ENCODE data around the gene RAB17. TPM values are rescaled to one million over a fixed set of nuclear protein-coding genes. Genes with fewer than 3 reads are reported as not detected.

Gene RAB17, protein sequence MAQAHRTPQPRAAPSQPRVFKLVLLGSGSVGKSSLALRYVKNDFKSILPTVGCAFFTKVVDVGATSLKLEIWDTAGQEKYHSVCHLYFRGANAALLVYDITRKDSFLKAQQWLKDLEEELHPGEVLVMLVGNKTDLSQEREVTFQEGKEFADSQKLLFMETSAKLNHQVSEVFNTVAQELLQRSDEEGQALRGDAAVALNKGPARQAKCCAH
- 0.11 TPM for polyA plus RNA-seq (2013, experiment 1 of 2)
- polyA plus RNA-seq (2013, experiment 2 of 2): 0.11 TPM

DNA sequence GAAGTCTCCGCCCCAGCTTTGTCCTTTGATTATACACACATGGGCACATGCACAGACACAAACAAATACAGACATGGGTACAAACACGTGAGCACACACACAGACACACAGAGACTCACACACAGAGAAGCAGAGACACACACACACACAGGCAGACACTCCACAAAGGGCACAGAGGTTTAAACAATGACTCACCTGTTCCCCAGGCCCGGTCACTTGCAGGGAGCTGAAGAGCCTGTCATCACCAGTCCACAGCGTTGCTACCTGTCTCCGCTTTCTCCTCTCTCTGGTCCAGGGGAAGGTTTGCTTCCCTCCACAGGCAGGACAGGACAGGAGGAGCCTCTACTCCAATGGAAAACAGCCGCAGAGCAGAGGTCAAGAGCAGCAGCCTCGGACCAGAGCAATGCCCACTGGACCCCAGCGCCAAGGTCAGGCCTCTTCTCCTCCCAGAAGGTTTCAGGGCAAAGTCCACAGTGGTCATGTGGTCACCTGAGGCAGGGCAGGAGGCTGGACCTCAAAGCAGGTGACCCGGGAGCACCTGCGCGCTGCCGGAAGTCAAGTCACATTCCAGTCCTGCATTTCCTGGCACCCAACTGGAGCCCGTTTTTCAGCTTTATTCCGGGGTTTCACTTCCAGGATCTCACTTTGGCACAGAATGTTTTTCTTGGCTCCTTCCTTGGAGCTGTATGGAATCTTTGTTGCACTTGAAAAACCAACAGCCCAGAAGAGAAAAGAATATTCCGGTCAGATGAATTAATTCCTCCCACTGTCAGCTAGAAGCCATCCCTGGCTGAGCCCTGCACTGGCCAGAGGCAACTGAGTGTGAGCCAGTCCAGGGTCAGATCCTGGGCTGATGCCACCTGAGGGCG lies at the start of gene RAB17:
Gene RAB17, minus strand, starts transcription at position 463 of the 869 bp plus-strand sequence. CDS start 4,580 bp downstream, outside the sequence.
- Histone ChIP-seq H3K36me3 (ENCODE audit: control insufficient read depth in 1 of 2, insufficient read depth in 2 of 2, low read depth in 1 of 2, low read length in 2 of 2) (no peaks in the 10 kb centered on the region), H3K27me3 (ENCODE audit: control insufficient read depth in 1 of 2, insufficient read depth in 1 of 2, low read length in 2 of 2) (no peaks in the 10 kb centered on the region), H2BK15ac (ENCODE audit: low read depth, poor library complexity, severe bottlenecking) (no peak within 1 kb of the TSS), H2BK12ac (ENCODE audit: low read length in 2 of 2) (no peak within 1 kb of the TSS), H3K27ac (ENCODE audit: low read length, poor library complexity, severe bottlenecking) (no peak within 1 kb of the TSS), H3K9me3 (ENCODE audit: control insufficient read depth, low read length) (no peaks in the 10 kb centered on the region), H2BK5ac (ENCODE audit: low read depth, low read length, poor library complexity, severe bottlenecking) (no peak within 1 kb of the TSS), H3K4me1 (ENCODE audit: control insufficient read depth, insufficient read depth, low read depth, low read length) (peaks cover 34% of the 10 kb centered on the region), H3K14ac (ENCODE audit: low read length in 2 of 2) (peak within 1 kb of the TSS in 1 of 2 experiments; percentile 18), H4K91ac (ENCODE audit: low read length) (no peak within 1 kb of the TSS), H3K23ac (ENCODE audit: low read length in 2 of 2) (peak within 1 kb of the TSS in 1 of 2 experiments; percentile 17), H3K9ac (ENCODE audit: low read length) (no peak within 1 kb of the TSS), H4K8ac (ENCODE audit: low read length) (no peak within 1 kb of the TSS), H2AFZ (ENCODE audit: low read depth, low read length) (peak within 1 kb of the TSS; percentile 19), H3K4ac (ENCODE audit: low read depth in 1 of 2, low read length in 2 of 2) (no peak within 1 kb of the TSS), H3K4me2 (ENCODE audit: low read length, poor library complexity, severe bottlenecking) (no peak within 1 kb of the TSS), H3K18ac (ENCODE audit: low read depth in 1 of 2, low read length in 2 of 2) (no peak within 1 kb of the TSS), H3K79me1 (replicated peaks; ENCODE audit: low read length, poor library complexity, severe bottlenecking) (no peaks in the 10 kb centered on the region), H3K4me3 (ENCODE audit: insufficient read depth in 1 of 2, low read depth in 1 of 2, low read length in 2 of 2) (no peak within 1 kb of the TSS), H2BK120ac (ENCODE audit: low read depth, low read length) (no peak within 1 kb of the TSS), H2AK5ac (ENCODE audit: low read length, severe bottlenecking) (no peak within 1 kb of the TSS)
- DNase-seq: peak; percentile 44
- WGBS: 72% methylated on average over 16 of the region's 16 CpGs

DNA sequence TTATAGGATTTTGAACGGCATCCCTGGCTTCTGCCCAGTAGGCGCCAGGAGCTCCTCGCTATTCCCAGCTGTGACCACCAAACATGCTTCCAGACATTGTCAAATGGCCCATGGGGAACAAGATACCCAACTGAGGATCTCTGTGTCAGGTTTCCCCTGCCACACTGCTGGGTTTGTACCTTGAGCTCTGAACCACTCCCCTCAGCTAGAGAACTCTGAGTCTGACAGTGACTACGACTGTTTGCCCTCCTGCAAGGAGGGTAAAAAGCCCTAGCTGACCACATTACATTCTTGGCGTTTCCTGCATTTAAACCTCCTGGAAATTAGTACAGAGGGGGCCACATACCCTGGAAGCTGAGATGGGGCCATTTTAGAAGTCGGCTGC lies 49.3 kb upstream of the RAB17 start:
- no peak overlapping the region for H2BK12ac ChIP-seq (ENCODE audit: low read length in 2 of 2)
- no peaks in the 10 kb centered on the region for H3K27me3 ChIP-seq (ENCODE audit: control insufficient read depth in 1 of 2, insufficient read depth in 1 of 2, low read length in 2 of 2)
- peaks cover 11% of the 10 kb centered on the region for H3K4me1 ChIP-seq (ENCODE audit: control insufficient read depth, insufficient read depth, low read depth, low read length)
- no peak for DNase-seq
- H2BK15ac ChIP-seq (ENCODE audit: low read depth, poor library complexity, severe bottlenecking): no peak overlapping the region
- peaks cover 58% of the 10 kb centered on the region for H3K79me1 ChIP-seq (replicated peaks; ENCODE audit: low read length, poor library complexity, severe bottlenecking)
- no peak overlapping the region for H2AFZ ChIP-seq (ENCODE audit: low read depth, low read length)
- no peak overlapping the region for H3K23ac ChIP-seq (ENCODE audit: low read length in 2 of 2)
- peaks cover 15 to 22% of the 10 kb centered on the region in 2 experiments for H3K36me3 ChIP-seq (ENCODE audit: control insufficient read depth in 1 of 2, insufficient read depth in 2 of 2, low read depth in 1 of 2, low read length in 2 of 2)
- no peak overlapping the region for H3K4me2 ChIP-seq (ENCODE audit: low read length, poor library complexity, severe bottlenecking)
- H4K91ac ChIP-seq (ENCODE audit: low read length): no peak overlapping the region
- H3K9ac ChIP-seq (ENCODE audit: low read length): no peak overlapping the region
- H3K18ac ChIP-seq (ENCODE audit: low read depth in 1 of 2, low read length in 2 of 2): no peak overlapping the region
- no peak overlapping the region for H3K4me3 ChIP-seq (ENCODE audit: insufficient read depth in 1 of 2, low read depth in 1 of 2, low read length in 2 of 2)
- H4K8ac ChIP-seq (ENCODE audit: low read length): no peak overlapping the region
- WGBS: 89% methylated on average over 6 of the region's 6 CpGs
- no peak overlapping the region for H2AK5ac ChIP-seq (ENCODE audit: low read length, severe bottlenecking)
- no peak overlapping the region for H3K14ac ChIP-seq (ENCODE audit: low read length in 2 of 2)
- peaks cover 7% of the 10 kb centered on the region for H3K9me3 ChIP-seq (ENCODE audit: control insufficient read depth, low read length)
- no peak overlapping the region for H3K27ac ChIP-seq (ENCODE audit: low read length, poor library complexity, severe bottlenecking)
- no peak overlapping the region for H3K4ac ChIP-seq (ENCODE audit: low read depth in 1 of 2, low read length in 2 of 2)
- H2BK120ac ChIP-seq (ENCODE audit: low read depth, low read length): no peak overlapping the region
- H2BK5ac ChIP-seq (ENCODE audit: low read depth, low read length, poor library complexity, severe bottlenecking): no peak overlapping the region

DNA sequence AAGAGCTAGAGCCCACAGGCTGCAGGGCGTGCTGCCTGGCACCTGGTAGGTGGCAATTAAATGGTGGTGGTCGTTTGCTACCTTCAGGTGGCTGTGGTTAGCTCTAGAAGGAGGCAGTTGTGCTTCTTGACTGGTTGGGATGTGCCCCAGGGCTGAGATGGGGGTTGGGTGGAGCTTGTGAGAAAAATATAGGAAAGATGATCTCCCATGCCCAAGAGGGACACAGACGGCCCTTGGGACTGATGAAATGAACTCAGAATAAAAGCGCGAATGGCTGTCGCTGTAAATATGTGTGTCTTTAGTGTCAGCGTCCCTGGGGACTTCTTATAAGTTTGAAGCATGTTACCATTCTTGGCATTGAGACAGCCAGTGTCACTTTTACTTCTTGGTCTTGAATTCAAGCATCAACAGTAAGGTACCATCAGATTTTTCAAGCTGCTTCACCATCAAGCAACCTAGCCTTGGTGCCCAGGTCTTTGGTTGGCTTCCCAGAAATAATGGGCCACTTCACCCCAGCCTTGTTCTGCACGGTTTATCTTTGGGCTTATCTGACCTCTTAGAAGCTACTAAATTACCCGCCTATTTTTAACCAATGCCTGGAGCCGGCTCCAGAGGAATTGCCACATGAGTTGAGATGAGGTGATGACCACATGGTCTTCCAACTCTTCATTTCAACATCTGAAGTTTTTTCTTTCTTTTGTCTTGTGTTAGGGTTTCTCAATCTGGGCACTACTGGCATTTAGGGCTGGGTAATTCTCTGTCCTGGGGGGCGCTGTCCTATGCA lies 48.7 kb upstream of the RAB17 start:
- no peak overlapping the region for H4K91ac ChIP-seq (ENCODE audit: low read length)
- no peak overlapping the region for H3K4me3 ChIP-seq (ENCODE audit: insufficient read depth in 1 of 2, low read depth in 1 of 2, low read length in 2 of 2)
- H3K9ac ChIP-seq (ENCODE audit: low read length): no peak overlapping the region
- H2BK12ac ChIP-seq (ENCODE audit: low read length in 2 of 2): no peak overlapping the region
- no peak overlapping the region for H3K18ac ChIP-seq (ENCODE audit: low read depth in 1 of 2, low read length in 2 of 2)
- no peak overlapping the region for H3K27ac ChIP-seq (ENCODE audit: low read length, poor library complexity, severe bottlenecking)
- H3K79me1 ChIP-seq (replicated peaks; ENCODE audit: low read length, poor library complexity, severe bottlenecking): peaks cover 56% of the 10 kb centered on the region
- H3K27me3 ChIP-seq (ENCODE audit: control insufficient read depth in 1 of 2, insufficient read depth in 1 of 2, low read length in 2 of 2): no peaks in the 10 kb centered on the region
- H4K8ac ChIP-seq (ENCODE audit: low read length): no peak overlapping the region
- no peak overlapping the region for H3K23ac ChIP-seq (ENCODE audit: low read length in 2 of 2)
- H3K4me1 ChIP-seq (ENCODE audit: control insufficient read depth, insufficient read depth, low read depth, low read length): peaks cover 11% of the 10 kb centered on the region
- no peak overlapping the region for H2AFZ ChIP-seq (ENCODE audit: low read depth, low read length)
- no peak overlapping the region for H2BK5ac ChIP-seq (ENCODE audit: low read depth, low read length, poor library complexity, severe bottlenecking)
- H2BK15ac ChIP-seq (ENCODE audit: low read depth, poor library complexity, severe bottlenecking): no peak overlapping the region
- 90% methylated on average over 10 of the region's 11 CpGs for WGBS
- peaks cover 13% of the 10 kb centered on the region for H3K9me3 ChIP-seq (ENCODE audit: control insufficient read depth, low read length)
- H2AK5ac ChIP-seq (ENCODE audit: low read length, severe bottlenecking): no peak overlapping the region
- no peak overlapping the region for H3K4me2 ChIP-seq (ENCODE audit: low read length, poor library complexity, severe bottlenecking)
- no peak for DNase-seq
- no peak overlapping the region for H3K14ac ChIP-seq (ENCODE audit: low read length in 2 of 2)
- peaks cover 14 to 26% of the 10 kb centered on the region in 2 experiments for H3K36me3 ChIP-seq (ENCODE audit: control insufficient read depth in 1 of 2, insufficient read depth in 2 of 2, low read depth in 1 of 2, low read length in 2 of 2)
- H3K4ac ChIP-seq (ENCODE audit: low read depth in 1 of 2, low read length in 2 of 2): no peak overlapping the region
- no peak overlapping the region for H2BK120ac ChIP-seq (ENCODE audit: low read depth, low read length)
